GF-D8 (cell line): Measurements from ENCODE around the gene GDF15.
"Not testable (repeated sequence)": the region's sequence is repeated elsewhere in the genome, so short reads cannot be mapped to it uniquely, and the experiment has no call there.

ENCODE experiments used
- DNase-seq: peaks from one replicate; lab custom pipeline; 2025; lab: John Stamatoyannopoulos, UW

Gene GDF15

DNA sequence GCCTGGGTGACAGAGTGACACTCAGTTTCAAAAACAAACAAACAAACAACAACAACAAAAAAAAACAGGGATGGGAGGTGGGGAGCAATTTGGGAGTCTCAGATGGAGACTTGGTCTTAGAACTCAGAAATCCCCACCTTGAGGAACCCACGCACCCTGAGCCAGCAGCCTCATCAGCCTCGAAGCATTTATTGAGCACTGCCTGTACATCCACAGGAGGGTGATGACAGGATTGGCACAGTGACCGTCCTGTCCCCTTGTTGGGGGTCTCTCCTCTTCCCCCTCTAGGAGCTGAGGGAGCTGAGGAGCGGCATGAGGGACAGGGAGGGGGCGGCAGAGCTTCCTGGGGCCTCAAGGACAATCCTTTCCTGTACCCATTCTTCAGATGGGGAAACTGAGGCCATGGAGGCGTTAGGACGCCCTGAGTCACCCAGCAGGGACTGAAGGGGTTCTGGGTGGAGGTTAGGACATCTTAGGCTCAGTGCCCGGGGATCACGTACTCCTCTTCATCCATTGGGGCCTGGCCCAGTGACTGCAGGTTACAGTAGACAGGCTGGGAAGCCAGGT lies 5.6 kb downstream of the GDF15 start:
- DNase-seq = no peak

DNA sequence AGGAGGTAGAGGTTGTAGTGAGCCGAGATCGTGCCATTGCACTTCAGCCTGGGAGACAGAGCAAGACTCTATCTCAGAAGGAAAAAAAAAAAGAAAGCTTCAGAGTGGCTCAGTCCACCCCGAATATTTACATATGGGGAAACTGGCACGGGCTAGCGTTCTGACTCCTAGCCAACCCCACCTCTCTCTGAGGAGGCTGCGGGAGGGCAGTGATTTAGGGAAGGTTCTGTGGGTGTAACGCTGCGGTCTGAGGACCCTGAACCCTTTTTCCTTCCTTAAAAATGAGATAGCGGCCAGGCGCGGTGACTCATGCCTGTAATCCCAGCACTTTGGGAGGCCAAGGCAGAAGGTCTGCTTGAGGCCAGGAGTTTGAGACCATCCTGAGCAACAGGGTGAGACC lies 6.5 kb downstream of the GDF15 start:
- peak; percentile 73 for DNase-seq

DNA sequence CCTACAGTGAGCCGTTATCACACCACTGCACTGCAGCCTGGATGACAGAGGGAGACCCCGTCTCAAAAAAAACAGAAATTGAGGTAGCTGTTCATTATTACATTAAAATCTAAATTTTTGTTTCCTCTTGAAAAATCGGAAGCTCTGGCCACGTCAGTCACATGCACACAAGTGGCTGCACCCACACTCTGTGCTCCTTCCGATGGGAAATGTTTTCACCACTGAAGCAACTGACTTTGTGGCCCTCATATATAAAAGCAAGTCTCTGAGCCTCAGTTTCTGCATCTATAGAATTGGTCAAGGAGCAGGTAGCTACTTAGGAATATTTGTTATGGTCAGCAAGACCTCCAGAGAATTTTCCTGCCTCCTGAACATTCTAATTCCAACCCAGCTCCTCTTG lies 7.0 kb downstream of the GDF15 start:
- no peak for DNase-seq

DNA sequence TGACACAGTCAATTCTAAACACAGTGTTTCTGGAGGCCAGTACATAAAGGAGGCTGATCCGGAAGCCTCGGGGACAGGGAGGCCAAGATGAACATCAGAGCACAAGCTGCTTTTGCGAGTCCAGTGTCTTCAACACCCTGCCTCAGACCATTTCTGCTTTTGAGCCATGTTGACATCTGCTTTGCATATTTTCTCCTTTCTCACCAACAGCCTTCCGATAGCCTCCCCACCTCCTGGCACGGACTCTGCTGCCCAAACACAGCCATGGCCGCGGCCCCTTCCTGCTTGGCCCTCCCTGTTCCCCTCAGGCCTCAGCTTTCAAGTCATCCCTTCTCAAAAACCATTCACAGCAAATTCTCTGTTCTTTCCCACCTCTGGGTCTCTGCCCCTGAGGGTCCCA lies 7.9 kb downstream of the GDF15 start:
- no peak for DNase-seq

DNA sequence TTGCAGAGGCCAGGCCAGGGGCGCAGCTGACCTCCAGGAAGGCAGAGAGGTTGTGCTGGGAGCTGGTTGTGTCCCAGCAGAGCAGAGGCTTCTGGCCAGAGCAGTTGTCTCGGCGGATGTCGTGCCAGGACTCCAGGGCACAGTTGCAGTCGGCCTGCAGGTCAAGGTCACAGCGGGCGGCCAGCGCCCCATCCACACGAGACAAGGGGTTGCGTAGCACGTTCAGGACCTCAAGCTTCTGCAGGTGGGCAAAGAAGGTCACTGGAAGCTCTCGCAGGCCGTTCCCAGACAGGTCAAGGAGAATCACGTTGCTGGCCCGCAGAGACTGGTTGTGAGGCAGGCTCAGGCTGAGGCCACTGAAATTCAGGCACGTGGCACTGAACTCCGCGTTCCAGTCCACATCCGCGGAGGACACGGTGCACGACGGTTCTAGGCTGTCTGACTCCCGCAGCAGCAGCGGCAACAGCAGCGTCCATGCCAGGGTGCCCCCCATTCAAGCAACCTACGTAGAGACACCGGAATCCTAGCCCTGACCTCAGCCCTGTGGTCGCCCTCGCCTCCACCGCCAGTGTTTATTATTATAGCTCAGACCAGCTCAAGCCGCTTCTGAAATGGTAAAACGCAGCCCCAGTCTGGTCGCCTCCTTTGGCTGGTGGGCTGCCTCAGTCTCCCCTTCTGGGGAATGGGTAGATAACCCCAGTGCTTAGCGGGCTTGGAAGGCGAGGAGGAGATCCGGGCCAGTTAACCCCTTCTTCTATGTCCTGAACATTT lies 10.7 kb downstream of the GDF15 start:
- no peak for DNase-seq

DNA sequence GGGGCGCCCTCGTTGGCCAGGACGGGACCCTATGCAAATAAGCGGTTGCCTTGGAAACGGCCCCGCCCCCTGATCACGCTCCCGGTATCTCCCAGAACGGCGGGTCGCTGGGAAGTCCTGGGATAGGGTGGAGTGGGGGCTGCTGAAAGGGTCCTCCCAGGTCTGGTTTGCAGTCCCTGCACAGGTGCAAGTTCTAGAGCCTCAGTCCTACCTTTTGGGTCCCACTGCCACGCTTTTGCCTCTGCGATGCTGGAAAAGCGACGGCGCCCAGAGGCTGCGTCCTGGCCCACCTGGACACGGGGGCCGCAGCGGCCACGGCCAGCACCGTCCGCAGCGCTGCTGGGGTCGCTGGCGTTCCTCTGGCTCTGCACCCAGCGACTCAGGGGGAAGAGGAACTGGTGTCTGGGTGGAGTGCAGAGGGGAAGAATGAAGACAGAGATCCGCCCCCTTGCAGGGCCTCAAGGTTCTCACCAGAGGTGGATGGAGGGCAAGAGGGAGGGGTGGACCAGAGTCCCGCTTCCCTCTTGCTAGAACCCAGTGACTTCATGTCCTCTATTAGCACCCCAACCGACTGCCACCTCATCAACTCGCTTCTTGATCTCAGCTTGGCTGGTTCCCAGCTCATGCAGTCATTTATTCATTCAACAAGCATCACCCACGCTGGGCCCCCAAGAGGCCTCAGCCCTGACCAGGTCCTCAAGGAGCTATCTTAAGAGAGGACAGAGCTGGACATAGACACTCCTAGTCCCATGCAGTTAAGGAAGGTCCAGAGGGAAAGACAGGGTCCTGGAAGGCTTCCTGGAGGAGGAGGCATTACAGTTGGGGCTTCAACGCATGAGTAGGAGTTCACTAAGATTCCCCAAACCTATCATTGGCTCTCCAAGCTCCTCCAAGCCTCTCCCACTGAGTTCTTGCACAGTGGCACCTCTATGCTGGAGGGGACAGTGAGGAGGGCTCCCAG lies 11.6 kb downstream of the GDF15 start, which contains the start of gene LRRC25:
LRRC25 (minus strand) TSS at position 381 of the 961 bp plus-strand sequence. CDS start 659 bp downstream, outside the sequence.
- peak; percentile 36 for DNase-seq

DNA sequence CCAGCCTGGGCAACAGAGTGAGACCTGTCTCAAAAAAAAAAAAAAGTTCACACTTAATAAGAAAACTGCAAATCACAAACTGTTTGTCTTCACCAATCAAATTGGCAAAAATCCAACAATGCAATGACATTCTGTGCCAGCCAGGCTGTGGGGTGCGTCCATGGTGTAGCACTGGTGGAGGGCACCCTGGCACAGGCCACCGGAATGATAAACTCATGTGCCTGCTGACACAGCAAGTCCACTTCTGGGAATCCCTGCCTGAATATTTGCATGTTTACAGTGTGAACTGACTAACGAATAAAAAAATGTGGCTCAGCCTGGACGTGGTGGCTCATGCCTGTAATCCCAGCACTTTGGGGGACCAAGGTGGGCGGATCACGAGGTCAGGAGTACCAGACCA lies 13.1 kb downstream of the GDF15 start:
- no peak for DNase-seq

DNA sequence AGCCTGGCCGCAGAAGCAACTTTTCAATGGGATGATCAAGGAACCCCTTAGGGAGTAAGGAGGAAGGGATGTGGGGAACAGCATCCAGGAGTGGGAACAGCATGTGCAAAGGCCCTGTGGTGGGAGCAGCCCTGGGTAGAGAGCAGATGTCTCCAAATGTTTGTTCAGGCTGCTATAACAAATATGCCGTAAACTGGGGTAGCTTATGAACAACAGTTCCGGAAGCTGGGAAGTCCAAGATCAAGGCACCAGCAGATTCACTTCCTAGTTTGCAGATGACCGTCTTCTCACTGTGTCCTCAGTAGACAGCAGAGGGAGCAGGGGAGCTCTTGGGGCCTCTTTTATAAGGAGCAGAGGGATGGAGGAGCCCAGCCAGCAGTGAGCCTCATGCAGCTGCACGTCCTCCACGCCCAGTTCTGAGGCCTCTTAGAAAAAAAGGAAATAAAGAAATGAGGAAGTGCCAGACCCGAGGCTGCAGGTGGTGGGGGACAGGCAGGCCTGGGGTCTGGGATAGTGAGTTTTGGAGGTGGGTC lies 15.7 kb downstream of the GDF15 start:
- peak; percentile 97 for DNase-seq

DNA sequence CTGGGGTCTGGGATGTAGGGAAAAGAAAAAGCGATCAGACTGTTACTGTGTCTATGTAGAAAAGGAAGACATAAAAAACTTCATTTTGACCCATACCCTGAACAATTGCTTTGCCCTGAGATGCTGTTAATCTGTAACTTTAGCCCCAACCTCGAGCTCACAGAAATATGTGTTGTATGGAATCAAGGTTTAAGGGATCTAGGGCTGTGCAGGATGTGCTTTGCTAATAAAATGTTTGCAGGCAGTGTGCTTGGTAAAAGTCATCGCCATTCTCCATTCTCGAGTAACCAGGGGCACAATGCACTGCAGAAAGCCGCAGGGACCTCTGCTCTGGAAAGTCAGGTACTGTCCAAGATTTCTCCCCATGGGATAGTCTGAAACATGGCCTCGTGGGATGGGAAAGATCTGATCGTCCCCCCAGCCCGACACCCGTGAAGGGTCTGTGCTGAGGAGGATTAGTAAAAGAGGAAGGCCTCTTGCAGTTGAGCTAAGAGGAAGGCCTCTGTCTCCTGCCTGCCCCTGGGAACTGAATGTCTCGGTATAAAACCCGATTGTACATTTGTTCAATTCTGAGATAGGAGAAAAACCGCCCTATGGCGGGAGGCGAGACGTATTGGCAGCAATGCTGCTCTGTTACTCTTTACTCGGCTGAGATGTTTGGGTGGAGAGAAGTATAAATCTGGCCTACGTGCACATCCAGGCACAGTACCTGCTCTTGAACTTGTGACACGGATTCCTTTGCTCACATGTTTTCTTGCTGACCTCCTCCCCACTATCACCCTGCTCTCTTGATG lies 16.7 kb downstream of the GDF15 start:
- DNase-seq = not testable (repeated sequence)

DNA sequence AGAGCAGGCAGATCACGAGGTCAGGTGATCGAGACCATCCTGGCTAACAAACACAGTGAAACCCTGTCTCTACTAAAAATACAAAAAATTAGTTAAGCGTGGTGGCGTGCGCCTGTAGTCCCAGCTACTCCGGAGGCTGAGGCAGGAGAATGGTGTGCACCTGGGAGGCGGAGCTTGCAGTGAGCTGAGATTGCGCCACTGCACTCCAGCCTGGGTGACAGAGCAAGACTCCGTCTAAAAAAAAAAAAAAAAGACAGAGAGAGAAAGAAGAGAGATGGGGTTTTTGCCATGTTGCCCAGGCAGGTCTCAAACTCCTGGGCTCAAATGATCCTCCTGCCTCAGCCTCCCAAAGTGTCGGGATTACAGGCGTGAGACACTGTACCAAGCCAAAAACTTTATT lies 19.8 kb downstream of the GDF15 start:
- not testable (repeated sequence) for DNase-seq

DNA sequence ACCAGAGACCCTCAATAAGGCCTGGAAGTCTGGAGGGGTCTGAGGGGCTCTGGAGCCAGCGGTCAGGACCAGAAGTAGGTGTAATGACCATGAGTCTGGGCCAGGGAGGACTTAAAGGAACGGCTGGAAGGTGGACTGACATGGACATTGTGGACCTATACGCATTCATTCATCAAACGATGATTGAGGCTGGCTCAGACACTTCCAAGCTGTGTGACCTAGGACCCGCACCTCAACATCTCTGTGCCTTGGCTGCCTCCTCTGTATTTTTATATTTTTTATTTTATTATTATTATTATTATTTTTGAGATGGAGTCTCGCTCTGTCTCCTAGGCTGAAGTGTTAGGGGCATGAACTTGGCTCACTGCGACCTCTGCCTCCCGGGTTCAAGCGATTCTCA lies 20.8 kb downstream of the GDF15 start:
- DNase-seq = no peak

DNA sequence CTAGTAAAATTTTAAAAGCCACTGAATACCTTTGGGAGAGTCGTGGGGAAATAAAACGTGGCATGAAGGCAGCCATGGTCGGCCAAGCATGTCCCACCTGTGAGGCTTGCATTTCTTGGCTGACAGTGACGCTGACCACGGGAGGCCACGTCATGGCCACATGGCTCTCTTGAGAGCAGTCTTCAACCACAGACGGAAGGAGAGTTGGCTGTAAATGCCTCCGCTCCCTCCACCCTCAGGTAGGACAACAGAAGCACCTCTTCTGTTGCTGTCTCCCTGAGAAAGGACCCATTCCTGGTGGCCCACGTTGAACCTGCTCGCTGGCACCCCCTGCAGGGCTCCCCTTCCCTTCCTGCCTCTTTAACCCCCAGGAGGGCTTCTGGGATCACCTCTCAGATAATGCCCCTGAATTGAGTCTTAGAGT lies 22.1 kb downstream of the GDF15 start:
- peak; percentile 35 for DNase-seq

DNA sequence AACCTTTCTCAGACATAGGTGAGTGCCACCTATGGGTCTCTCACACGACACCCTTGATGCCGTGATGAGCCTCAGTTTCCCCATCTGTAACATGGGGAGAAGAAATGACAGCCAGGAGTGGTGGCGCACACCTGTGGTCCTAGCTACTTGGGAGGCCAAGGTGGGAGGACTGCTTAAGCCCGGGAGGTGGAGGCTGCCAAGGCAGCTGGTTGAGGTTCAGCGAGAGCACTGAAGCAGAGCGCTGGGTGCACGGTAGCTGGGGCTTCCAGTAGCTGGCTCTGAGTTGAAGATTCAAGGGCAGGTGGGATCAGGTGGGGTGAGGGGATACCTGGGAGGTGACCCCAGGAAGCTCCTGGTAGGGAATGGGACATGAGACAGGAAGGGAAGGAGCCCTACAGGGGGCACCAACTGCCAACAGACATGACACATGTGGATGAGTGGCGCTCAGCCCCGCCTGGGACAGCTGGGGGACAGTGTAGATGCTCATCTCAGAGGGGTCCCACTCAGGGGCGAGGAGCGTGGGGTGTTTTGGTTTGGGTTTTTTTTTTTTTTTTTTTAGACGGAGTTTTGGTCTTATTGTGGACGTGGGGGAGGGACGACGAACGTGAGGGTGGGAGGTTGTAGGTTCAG lies 26.8 kb downstream of the GDF15 start:
- DNase-seq = no peak

DNA sequence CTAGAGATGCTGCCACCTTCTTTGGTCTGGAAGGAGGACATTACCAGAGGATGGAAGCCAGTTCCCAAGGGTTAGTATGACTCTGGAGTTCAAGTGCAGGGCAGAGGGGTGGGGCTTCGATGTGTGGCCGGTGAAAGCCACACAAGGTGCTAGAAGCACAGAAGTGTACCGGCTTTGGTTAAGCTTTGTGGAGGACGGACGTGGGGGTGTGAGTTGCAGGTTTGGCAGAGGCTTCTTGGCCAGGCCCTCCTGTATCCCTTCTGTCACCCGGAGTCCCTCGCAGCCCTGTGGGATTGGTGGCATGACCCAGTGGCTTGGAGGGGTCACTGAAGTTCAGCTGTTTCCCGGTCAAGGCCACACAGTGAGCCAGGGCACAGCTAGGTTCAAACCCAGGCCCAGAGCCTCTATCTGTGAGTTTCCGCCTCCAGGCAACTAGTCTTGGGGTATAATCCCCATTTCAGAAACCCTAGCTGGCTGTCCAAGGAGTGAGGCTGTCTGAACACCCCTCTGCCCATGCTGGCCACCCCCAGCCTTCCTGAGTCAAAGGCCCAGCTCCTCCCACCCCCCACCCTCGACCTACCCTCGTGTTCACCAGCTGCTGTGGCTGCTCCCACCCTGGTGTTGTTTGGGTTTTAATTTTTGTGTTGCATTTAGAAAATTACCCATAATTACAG lies 28.7 kb downstream of the GDF15 start:
- DNase-seq = peak; percentile 53

DNA sequence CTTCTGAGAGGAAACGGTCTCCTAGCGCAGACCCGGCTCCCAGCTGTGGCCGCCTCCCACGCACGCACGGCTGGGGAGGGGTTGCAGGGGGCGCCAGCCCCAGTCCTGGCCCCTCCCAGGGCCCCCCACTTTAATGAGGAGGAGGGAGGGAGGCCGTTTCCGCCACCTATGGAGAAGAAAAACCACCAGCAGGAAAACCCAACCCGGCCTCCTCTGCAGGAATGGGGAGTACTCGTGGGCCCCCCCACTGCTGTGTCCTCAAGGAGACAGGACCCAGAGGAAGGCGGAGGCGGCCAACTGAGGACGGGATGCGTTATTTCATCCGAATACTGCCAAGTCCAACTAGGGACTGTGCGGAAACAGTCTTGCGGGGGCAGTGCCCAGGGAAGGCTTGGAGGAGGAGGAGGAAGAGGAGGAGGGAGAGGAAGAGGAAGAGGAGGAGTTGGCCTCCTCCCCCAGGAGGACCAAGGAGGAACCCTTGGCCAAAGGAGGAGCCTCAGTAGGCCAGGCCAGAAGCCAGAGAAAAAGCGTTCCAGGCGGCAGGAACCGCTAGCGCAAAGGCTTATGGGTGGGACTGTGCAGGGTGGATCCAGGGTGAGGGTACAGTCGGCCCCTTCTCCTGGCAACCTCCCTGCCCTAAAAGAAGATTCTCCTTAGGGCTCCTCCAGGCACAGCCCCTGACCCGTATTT lies 29.4 kb downstream of the GDF15 start:
- peak; percentile 93 for DNase-seq

DNA sequence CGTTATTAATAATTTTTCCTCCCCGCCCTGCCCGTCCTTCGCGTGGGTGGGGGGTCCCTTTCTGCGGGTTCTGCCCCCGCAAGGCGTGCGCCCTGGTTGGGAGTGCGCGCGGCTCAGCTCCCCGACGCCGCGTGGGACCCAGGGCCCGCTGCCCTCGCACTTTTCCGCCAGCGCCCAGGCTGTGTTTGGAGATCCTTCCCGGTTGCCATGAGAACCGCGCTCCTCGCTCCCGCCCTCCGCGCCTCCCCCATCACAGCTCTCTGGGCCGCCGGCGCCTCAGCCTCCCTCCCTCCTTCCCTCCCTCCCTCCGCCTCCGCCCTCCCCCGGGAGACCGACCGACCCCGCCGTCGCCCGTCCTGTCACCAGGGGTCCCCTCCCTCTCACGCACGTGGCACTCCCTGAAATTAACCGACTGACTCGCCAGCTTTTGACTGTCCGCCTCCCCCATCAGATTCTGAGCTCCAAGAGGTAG lies 30.9 kb downstream of the GDF15 start:
- peak; percentile 87 for DNase-seq

DNA sequence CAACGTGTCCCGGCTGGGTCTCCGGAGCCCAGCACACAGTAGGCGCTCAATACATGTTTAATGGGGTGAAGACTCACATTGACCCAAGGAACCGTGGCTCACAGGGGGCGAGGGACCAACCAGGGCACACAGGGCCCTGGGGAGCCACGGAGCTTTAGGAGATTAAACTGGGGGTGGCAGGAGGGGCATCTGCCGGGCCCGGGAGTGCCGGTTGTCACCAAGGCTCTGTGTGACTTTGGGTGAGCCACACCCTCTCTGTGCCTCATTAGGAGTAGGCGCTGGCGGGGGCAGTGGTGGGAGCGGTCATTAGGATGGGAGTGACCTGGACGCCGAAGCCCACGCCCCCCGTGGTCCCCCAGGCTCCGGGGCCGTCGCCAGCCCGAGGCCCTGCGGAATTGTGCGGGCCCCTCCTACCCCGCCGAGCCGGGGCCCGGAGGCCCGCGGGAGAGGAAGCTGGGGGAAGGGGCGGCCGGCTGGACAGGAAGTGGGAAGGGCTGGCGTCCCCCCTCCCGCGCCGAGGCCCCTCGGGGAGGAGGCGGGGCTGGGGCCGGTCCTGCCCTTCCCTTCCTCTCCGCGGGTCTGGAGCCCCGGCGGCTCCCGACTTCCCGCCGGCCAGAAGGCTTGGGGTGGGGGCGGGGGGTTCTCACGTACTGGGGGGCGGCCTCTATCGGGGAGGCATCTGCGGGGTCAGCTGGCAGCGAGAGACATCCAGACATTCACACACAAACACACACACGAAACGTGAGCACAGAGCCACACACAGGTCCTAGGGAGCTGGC lies 31.5 kb downstream of the GDF15 start:
- peak; percentile 81 for DNase-seq

DNA sequence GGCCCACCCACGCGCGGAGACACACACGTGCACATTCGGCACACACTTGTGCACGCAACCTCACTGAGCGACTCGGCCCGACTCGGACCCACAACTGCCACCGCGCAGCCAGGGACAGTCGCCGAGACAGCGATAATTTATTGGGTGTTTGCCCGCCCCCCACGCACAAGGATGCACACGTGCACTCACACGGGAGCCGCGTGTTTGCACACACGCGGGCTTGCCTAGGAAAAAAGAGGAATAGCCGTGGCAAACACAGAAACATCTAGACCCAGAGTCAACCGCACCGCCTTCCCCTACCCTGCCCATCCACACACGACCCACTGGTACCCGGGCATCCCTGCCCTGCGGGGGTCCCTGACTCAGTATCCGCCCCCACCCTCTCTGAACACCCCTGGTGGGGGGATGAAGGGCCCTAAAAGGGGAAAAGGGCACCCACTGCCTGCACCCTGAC lies 32.1 kb downstream of the GDF15 start:
- DNase-seq = no peak
